Type B pancreatic cell (in vitro differentiated cells): ENCODE results near the gene SEL1L3. TPM values are rescaled to one million over a fixed set of nuclear protein-coding genes. Genes with fewer than 3 reads are reported as not detected.

ENCODE experiments used
- DNase-seq: peaks from one replicate; pipeline ENCODE4 v3.0.0; 2021; ENCODE audit warnings: mixed read lengths; ENCODE audit not compliant: unreplicated experiment; ENCODE audit errors: extremely low spot score
- H3K27ac Mint-ChIP-seq: 2 replicates; pipeline ENCODE4 v1.8.0; 2021; ENCODE audit warnings: mild to moderate bottlenecking, mixed read lengths
- H3K27me3 Mint-ChIP-seq: 2 replicates; pipeline ENCODE4 v1.8.0; 2021; ENCODE audit warnings: mixed read lengths
- H3K36me3 Mint-ChIP-seq: 2 replicates; pipeline ENCODE4 v1.8.0; 2021; ENCODE audit warnings: mixed read lengths
- H3K4me1 Mint-ChIP-seq: one replicate; pipeline ENCODE4 v1.8.0; 2021; ENCODE audit warnings: mixed read lengths; ENCODE audit not compliant: unreplicated experiment
- H3K4me3 Mint-ChIP-seq: 2 replicates; pipeline ENCODE4 v1.8.0; 2021; ENCODE audit warnings: mild to moderate bottlenecking, mixed read lengths
- H3K9me3 Mint-ChIP-seq: 2 replicates; pipeline ENCODE4 v1.8.0; 2021; ENCODE audit warnings: mixed read lengths
- CTCF ChIP-seq: fragments of 200-600 bp; sonication (generic); conservative IDR thresholded peaks from 2 replicates; pipeline ENCODE4 v1.5.0; 2021; ENCODE audit warnings: antibody characterized with exemption, mild to moderate bottlenecking
- total RNA-seq: library from RNA; stranded (reverse); gene quantifications from 2 replicates; pipeline ENCODE4 v1.2.1, GENCODE V29; 2021; ENCODE audit warnings: low replicate concordance

The SEL1L3 gene
- total RNA-seq, 1 donor from 2014 or later: 28.2 TPM

GRCh38 chr4:25703731-25704388 is 158.9 kb downstream of the SEL1L3 start:
- Mint-ChIP-seq H3K4me3 (no peak overlapping the region), H3K36me3 (no peaks in the 10 kb centered on the region), H3K27me3 (no peaks in the 10 kb centered on the region), H3K27ac (no peak overlapping the region), H3K9me3 (peaks cover 4% of the 10 kb centered on the region), H3K4me1 (no peaks in the 10 kb centered on the region)
- DNase-seq: no peak
- no peak for TF ChIP-seq CTCF

GRCh38 chr4:25702848-25703247 is 159.9 kb downstream of the SEL1L3 start:
- H3K4me1 Mint-ChIP-seq: no peaks in the 10 kb centered on the region
- H3K9me3 Mint-ChIP-seq: no peaks in the 10 kb centered on the region
- no peak for DNase-seq
- no peak overlapping the region for H3K27ac Mint-ChIP-seq
- no peak overlapping the region for H3K4me3 Mint-ChIP-seq
- no peak for TF ChIP-seq CTCF
- no peaks in the 10 kb centered on the region for H3K36me3 Mint-ChIP-seq
- no peaks in the 10 kb centered on the region for H3K27me3 Mint-ChIP-seq

- Mint-ChIP-seq H3K27ac (no peak overlapping the region), H3K27me3 (peaks cover 5% of the 10 kb centered on the region), H3K9me3 (no peaks in the 10 kb centered on the region), H3K4me3 (no peak overlapping the region), H3K36me3 (no peaks in the 10 kb centered on the region), H3K4me1 (peaks cover 5% of the 10 kb centered on the region)
- no peak for DNase-seq
- TF ChIP-seq CTCF: no peak
These were observed 162.1 kb downstream of the SEL1L3 start for GRCh38 chr4:25700661-25701060.

- Mint-ChIP-seq H3K36me3 (no peaks in the 10 kb centered on the region), H3K27me3 (peaks cover 5% of the 10 kb centered on the region), H3K4me1 (peaks cover 5% of the 10 kb centered on the region), H3K4me3 (no peak overlapping the region), H3K9me3 (peaks cover 4% of the 10 kb centered on the region), H3K27ac (no peak overlapping the region)
- no peak for TF ChIP-seq CTCF
- DNase-seq: no peak
These were observed 165.3 kb downstream of the SEL1L3 start for GRCh38 chr4:25697516-25697915.

Other genes with a start within 250 kb of the SEL1L3 start
- 25.7 and 112 TPM in 2 replicates for gene SLC34A2, start 207.1 kb downstream of the SEL1L3 start, total RNA-seq
- 25.3 and 28.0 TPM in 2 replicates for gene SMIM20, start 51.2 kb upstream of the SEL1L3 start, total RNA-seq